Lower leg skin (tissue), 4 donors: Measurements from ENCODE around the gene PTN. TPM values are rescaled to one million over a fixed set of nuclear protein-coding genes. Genes with fewer than 3 reads are reported as not detected.
"Not testable (repeated sequence)": the region's sequence is repeated elsewhere in the genome, so short reads cannot be mapped to it uniquely, and the experiment has no call there.

Experiments used
- DNase-seq, 2 donors: peaks; one replicate each; pipeline ENCODE4 v3.0.0-alpha.2; 2019; ENCODE audit warnings: low spot score in 2 of 2
- H3K4me3 ChIP-seq: fragments of 200-600 bp; sonication (generic); 2 replicates; pipeline ENCODE4 v1.5.1; 2017; ENCODE audit warnings: mild to moderate bottlenecking, low read depth; ENCODE audit not compliant: poor library complexity, severe bottlenecking
- CTCF ChIP-seq, 3 donors: fragments of 450-650 bp; IDR thresholded peaks; one replicate each; pipeline ENCODE4 v1.5.1; 2016; ENCODE audit warnings: antibody characterized with exemption in 3 of 3, mild to moderate bottlenecking in 3 of 3, moderate library complexity in 2 of 3
- POLR2A ChIP-seq, 2 donors: fragments of 450-650 bp; IDR thresholded peaks; one replicate each; pipeline ENCODE4 v1.6.1; 2016 to 2017; ENCODE audit warnings: antibody characterized with exemption in 2 of 2, mild to moderate bottlenecking in 1 of 2, moderate library complexity in 1 of 2
- WGBS, 2 donors: methylation state at CpG; one replicate each; pipeline ENCODE4 v1.1.5; 2018; 5-methylcytosine and 5-hydroxymethylcytosine counted together
- intact Hi-C: fragments of 100-400 bp; cut with DNase I; formaldehyde crosslinking; loops from one replicate; pipeline ENCODE4 v1.15.0; 2023; ENCODE audit warnings: low total_unique reads
- total RNA-seq, 4 donors: library from RNA; depleted of rRNA; stranded (reverse); fragments of >200 nt; gene quantifications; one replicate each; pipeline ENCODE4 v1.1.0, GENCODE V29; 2016

The PTN gene
- total RNA-seq, 4 donors from 2014 or later: 0.34 to 10.1 (median 3.0) TPM

- intact Hi-C loops: no loop called here
- TF ChIP-seq POLR2A (IDR thresholded peaks at IDR 0.05) (no peak), CTCF (IDR thresholded peaks at IDR 0.05) (no peak)
- no peak overlapping the region for H3K4me3 ChIP-seq
- no peak for DNase-seq
- 63 to 80% methylated on average over 4 of the region's 4 CpGs for WGBS, 2 donors
Measured at GRCh38 chr7:137266764-137267163, 76.8 kb downstream of the PTN start.

GRCh38 chr7:137265480-137265879, 78.1 kb downstream of the PTN start:
- DNase-seq, intact Hi-C loops, H3K4me3 ChIP-seq: not testable (repeated sequence)
- WGBS, 2 donors: 86 to 92% methylated on average over 7 of the region's 7 CpGs

- WGBS, 2 donors: 69 to 82% methylated on average over 7 of the region's 7 CpGs
- TF ChIP-seq CTCF (IDR thresholded peaks at IDR 0.05) (no peak), POLR2A (IDR thresholded peaks at IDR 0.05) (no peak)
- H3K4me3 ChIP-seq: no peak overlapping the region
- intact Hi-C loops: no loop called here
- DNase-seq: no peak
Measured at GRCh38 chr7:137262599-137262998, 80.9 kb downstream of the PTN start.

DNA sequence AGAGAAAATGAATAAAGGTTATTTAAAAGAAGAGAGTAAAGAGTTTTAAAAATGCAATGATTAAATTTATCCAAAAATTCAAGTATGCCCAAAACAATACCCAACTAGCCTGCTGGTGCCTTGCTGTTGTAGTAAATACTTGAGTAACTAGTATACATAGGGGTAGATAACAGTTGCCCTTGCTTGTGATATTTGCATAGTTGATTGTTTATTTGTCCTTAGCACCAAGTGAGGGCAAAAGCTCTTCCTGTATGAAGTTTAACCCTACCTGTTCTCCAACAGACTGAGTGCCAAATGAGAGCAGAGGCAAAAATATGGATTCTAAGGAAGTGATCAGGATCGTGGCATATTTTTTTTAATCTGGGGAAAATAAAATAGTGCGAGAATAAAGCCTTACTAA, 85.0 kb downstream of the PTN start:
- TF ChIP-seq POLR2A (IDR thresholded peaks at IDR 0.05): no peak
- TF ChIP-seq CTCF (IDR thresholded peaks at IDR 0.05): no peak
- no peak overlapping the region for H3K4me3 ChIP-seq
- intact Hi-C loops: no loop called here
- 87 to 92% methylated on average over 2 of the region's 2 CpGs for WGBS, 2 donors
- DNase-seq: no peak

- TF ChIP-seq CTCF (IDR thresholded peaks at IDR 0.05): no peak
- no peak for TF ChIP-seq POLR2A (IDR thresholded peaks at IDR 0.05)
- WGBS, 2 donors: 81 to 92% methylated on average over 2 of the region's 2 CpGs
- no peak for DNase-seq
- H3K4me3 ChIP-seq: no peak overlapping the region
- intact Hi-C loops: no loop called here
Measured at GRCh38 chr7:137254766-137255165, 88.8 kb downstream of the PTN start.

- intact Hi-C loops: no loop called here
- H3K4me3 ChIP-seq: no peak overlapping the region
- DNase-seq: no peak
- TF ChIP-seq CTCF (IDR thresholded peaks at IDR 0.05): no peak
- TF ChIP-seq POLR2A (IDR thresholded peaks at IDR 0.05): no peak
- 90 to 92% methylated on average over 2 of the region's 2 CpGs for WGBS, 2 donors
Measured at GRCh38 chr7:137245890-137246289, 97.6 kb downstream of the PTN start.
